Bronchial epithelial cell (primary cell): Measurements from ENCODE around the gene CHST1. TPM values are rescaled to one million over a fixed set of nuclear protein-coding genes. Genes with fewer than 3 reads are reported as not detected.

Source experiments
- DNase-seq: peaks from one replicate; pipeline ENCODE4 v3.0.0-alpha.2; 2010; ENCODE audit warnings: low read depth
- FAIRE-seq: peaks from 2 replicates; lab custom pipeline; 2011; peaks lifted over from hg19 to GRCh38; lab: Jason Lieb, UNC
- H3K27me3 ChIP-seq: 2 replicates; pipeline ENCODE4 v1.5.1; 2011; ENCODE audit warnings: low read length; ENCODE audit not compliant: control insufficient read depth, insufficient read depth
- H3K36me3 ChIP-seq: 2 replicates; pipeline ENCODE4 v1.5.1; 2011; ENCODE audit warnings: low read length; ENCODE audit not compliant: control insufficient read depth, insufficient read depth
- H3K4me3 ChIP-seq: 2 replicates; pipeline ENCODE4 v1.5.1; 2011; ENCODE audit warnings: mild to moderate bottlenecking, low read depth, low read length, control low read depth
- CTCF ChIP-seq: IDR thresholded peaks from 2 replicates; pipeline ENCODE4 v1.5.1; 2011; ENCODE audit warnings: mild to moderate bottlenecking, moderate library complexity, low read length, control low read depth, inconsistent platforms; ENCODE audit not compliant: insufficient read depth, severe bottlenecking
- total RNA-seq: library from RNA; depleted of rRNA; stranded (reverse); fragments of >200 nt; gene quantifications from 2 replicates; pipeline ENCODE4 v1.2.1, GENCODE V29; 2014

Gene CHST1
- total RNA-seq, 1 donor from 2014 or later, result 0.26 TPM

GRCh38 chr11:45669146-45669545 is 3.7 kb upstream of the CHST1 start:
- peaks cover 12% of the 10 kb centered on the region for H3K27me3 ChIP-seq
- no peak for FAIRE-seq
- no peaks in the 10 kb centered on the region for H3K36me3 ChIP-seq
- no peak for TF ChIP-seq CTCF
- H3K4me3 ChIP-seq, result no peak overlapping the region
- DNase-seq, result no peak

- Histone ChIP-seq H3K36me3 (no peaks in the 10 kb centered on the region), H3K27me3 (peaks cover 21% of the 10 kb centered on the region), H3K4me3 (no peak overlapping the region)
- TF ChIP-seq CTCF, result no peak
- FAIRE-seq (no peak), DNase-seq (no peak)
Measured at GRCh38 chr11:45667929-45668680, 2.7 kb upstream of the CHST1 start.

DNA sequence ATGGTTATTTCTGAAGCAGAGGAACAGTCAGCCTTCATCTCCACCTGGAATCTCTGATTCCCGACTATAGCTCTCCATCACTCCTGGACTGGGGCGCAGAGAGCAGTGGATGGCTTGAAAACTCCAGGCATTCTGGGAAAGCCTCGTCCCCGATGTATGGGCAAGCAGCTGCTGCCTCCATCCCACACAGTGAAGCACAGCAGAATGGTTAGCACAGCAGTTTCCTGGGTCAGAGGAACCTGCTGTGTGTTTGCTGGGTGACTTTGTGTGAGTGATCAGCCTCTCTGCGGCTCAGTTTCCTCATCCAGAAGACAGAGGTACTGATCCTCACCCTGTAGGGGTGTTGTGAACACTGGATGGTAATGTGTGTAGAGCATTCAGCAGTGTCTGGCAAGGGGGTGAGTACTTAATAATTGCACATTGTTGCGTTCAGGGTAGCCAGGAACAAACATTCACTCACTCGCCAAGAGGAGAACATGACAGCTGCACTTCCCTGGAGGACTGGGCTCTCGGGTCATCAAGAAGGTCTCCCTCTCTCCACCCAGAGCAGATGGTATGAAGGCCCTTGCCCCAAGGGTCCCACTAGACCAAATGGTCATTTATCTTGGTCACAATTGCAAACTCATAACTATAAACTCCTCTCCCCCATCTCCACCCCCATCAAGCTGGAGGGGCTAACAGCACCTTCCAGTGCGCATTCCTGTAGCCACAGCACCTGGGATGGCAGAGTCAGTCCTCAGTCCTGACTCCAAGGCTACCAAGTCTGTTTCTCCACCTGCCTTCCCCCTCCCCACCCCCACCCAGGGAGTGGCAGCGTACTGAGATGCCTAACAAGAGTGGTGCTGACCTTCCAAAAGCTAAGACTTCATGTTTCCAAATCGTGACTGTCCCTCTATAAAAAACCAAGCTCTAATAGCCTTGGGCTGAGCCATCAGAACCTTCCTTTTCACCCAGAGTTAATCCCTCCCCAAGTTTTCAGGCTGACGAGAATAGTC is 1.5 kb upstream of the CHST1 start:
- no peaks in the 10 kb centered on the region for H3K36me3 ChIP-seq
- H3K27me3 ChIP-seq, result peaks cover 31% of the 10 kb centered on the region
- DNase-seq, result no peak
- TF ChIP-seq CTCF, result no peak
- FAIRE-seq, result peak; percentile 64
- H3K4me3 ChIP-seq, result no peak overlapping the region

- Histone ChIP-seq H3K36me3 (no peaks in the 10 kb centered on the region), H3K4me3 (no peak overlapping the region), H3K27me3 (peaks cover 38% of the 10 kb centered on the region)
- peak; percentile 20 for DNase-seq
- no peak for FAIRE-seq
- TF ChIP-seq CTCF, result no peak
Measured at GRCh38 chr11:45665933-45666647, 668 bp upstream of the CHST1 start.

DNA sequence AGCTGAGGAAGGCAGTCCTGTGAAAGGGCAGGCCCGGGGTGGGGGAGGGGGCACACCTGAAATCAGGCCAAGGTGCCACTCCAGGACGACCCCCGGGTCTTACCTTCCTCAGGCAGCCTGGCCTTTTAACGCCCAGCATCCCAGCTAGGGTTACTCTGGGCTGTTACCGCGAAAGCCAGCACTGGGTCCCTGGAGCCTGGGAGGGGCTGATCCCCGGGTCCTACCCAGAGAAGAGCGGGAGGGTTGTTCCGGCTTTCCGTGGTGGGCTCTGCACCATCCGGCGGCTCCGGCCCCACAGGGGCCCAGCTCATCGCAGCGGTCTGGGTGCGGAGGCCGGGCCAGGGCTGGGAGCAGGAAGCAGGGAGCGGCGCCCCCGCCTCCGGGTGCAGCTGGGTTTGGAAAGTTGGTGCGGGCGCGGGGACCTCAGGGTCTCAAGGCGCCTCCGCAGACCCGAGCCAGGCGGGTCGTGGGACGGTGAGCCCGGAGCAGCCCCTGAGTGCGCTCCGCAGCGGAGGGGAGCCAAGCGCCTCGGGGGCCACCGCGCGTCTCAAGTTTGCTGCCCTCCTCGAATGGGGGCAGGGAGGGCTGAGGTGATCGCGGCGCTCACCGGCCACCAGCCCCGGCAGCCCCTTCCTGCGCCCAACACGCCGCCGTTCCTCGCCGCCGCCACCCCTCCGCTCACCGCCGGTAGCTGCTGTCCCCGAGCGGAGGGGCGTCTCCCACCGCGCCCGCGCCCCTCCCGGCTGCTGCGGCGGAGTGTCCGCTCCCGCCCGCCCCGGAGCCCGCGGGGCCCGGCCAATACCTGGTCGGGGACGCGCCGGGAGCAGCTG is 831 bp downstream of the CHST1 start:
- peaks cover 41% of the 10 kb centered on the region for H3K27me3 ChIP-seq
- TF ChIP-seq CTCF, result no peak
- DNase-seq, result no peak
- H3K36me3 ChIP-seq, result no peaks in the 10 kb centered on the region
- no peak for FAIRE-seq
- peak overlapping the region; percentile 35 for H3K4me3 ChIP-seq
